H9 (cell line): ENCODE measurements around the gene LAIR1. TPM values are rescaled to one million over a fixed set of nuclear protein-coding genes. Genes with fewer than 3 reads are reported as not detected.

Experiments used
- DNase-seq: peaks from one replicate; pipeline ENCODE4 v3.0.0-alpha.2; 2017
- H2AFZ ChIP-seq: one replicate; pipeline ENCODE4 v1.6.1; 2013; ENCODE audit warnings: mild to moderate bottlenecking, low read length, control low read depth, moderate library complexity
- H2AK5ac ChIP-seq: 2 replicates; pipeline ENCODE4 v1.6.1; 2013; ENCODE audit warnings: low read length, control low read depth, mixed read lengths; ENCODE audit not compliant: insufficient read length
- H2BK120ac ChIP-seq: one replicate; pipeline ENCODE4 v1.6.1; 2013; ENCODE audit warnings: low read depth, mild to moderate bottlenecking, low read length, control low read depth, inconsistent platforms; ENCODE audit not compliant: poor library complexity, severe bottlenecking
- H2BK12ac ChIP-seq: 2 replicates; pipeline ENCODE4 v1.6.1; 2013; ENCODE audit warnings: low read length, control low read depth, mixed read lengths, low read depth; ENCODE audit not compliant: insufficient read length
- H2BK15ac ChIP-seq: 2 replicates; pipeline ENCODE4 v1.6.1; 2013; ENCODE audit warnings: low read depth, low read length, control low read depth
- H2BK20ac ChIP-seq: one replicate; pipeline ENCODE4 v1.6.1; 2013; ENCODE audit warnings: low read depth, mild to moderate bottlenecking, low read length, control low read depth, inconsistent platforms; ENCODE audit not compliant: poor library complexity, severe bottlenecking
- H2BK5ac ChIP-seq: 2 replicates; pipeline ENCODE4 v1.6.1; 2013; ENCODE audit warnings: low read length, control low read depth, mixed read lengths; ENCODE audit not compliant: insufficient read length
- H3K14ac ChIP-seq: 2 replicates; pipeline ENCODE4 v1.6.1; 2013; ENCODE audit warnings: low read length, control low read depth; ENCODE audit not compliant: insufficient read depth
- H3K18ac ChIP-seq: 2 replicates; pipeline ENCODE4 v1.6.1; 2013; ENCODE audit warnings: low read depth, mild to moderate bottlenecking, mixed read lengths, low read length, control low read depth; ENCODE audit not compliant: insufficient read length
- H3K23ac ChIP-seq: 2 replicates; pipeline ENCODE4 v1.6.1; 2013; ENCODE audit warnings: low read length, control low read depth, mixed read lengths, low read depth; ENCODE audit not compliant: insufficient read length
- H3K23me2 ChIP-seq: 2 replicates; pipeline ENCODE4 v1.6.1; 2013; ENCODE audit warnings: low read depth, mild to moderate bottlenecking, mixed read lengths, low read length, control low read depth; ENCODE audit not compliant: insufficient read length, poor library complexity, severe bottlenecking
- H3K27ac ChIP-seq: 2 replicates; pipeline ENCODE4 v1.5.1; 2013; ENCODE audit warnings: low read length, control low read depth, mixed read lengths, low read depth; ENCODE audit not compliant: insufficient read length
- H3K27me3 ChIP-seq: 2 replicates; pipeline ENCODE4 v1.6.1; 2013; ENCODE audit warnings: low read length, control low read depth, inconsistent platforms; ENCODE audit not compliant: insufficient read depth
- H3K4ac ChIP-seq: 2 replicates; pipeline ENCODE4 v1.6.1; 2013; ENCODE audit warnings: low read depth, mild to moderate bottlenecking, control low read depth, inconsistent platforms, low read length, moderate library complexity
- H3K4me1 ChIP-seq: 2 replicates; pipeline ENCODE4 v1.6.1; 2013; ENCODE audit warnings: low read length, control low read depth, inconsistent platforms; ENCODE audit not compliant: insufficient read depth
- H3K4me2 ChIP-seq: 2 replicates; pipeline ENCODE4 v1.6.1; 2013; ENCODE audit warnings: low read length, control low read depth, mixed read lengths; ENCODE audit not compliant: insufficient read length, insufficient read depth
- H3K56ac ChIP-seq: 2 replicates; pipeline ENCODE4 v1.6.1; 2013; ENCODE audit warnings: low read depth, mild to moderate bottlenecking, mixed read lengths, low read length, control low read depth; ENCODE audit not compliant: insufficient read length
- H3K79me1 ChIP-seq: 2 replicates; pipeline ENCODE4 v1.6.1; 2013; ENCODE audit warnings: low read depth, mild to moderate bottlenecking, moderate library complexity, low read length, control low read depth, inconsistent platforms; ENCODE audit not compliant: insufficient read depth, poor library complexity, severe bottlenecking
- H3K79me2 ChIP-seq: 2 replicates; pipeline ENCODE4 v1.6.1; 2013; ENCODE audit warnings: low read length, control low read depth, inconsistent platforms; ENCODE audit not compliant: insufficient read depth
- H3K9ac ChIP-seq: 2 replicates; pipeline ENCODE4 v1.6.1; 2013; ENCODE audit warnings: low read length, control low read depth, mixed read lengths; ENCODE audit not compliant: insufficient read length; ENCODE audit errors: extremely low read depth
- H3K9me3 ChIP-seq: one replicate; pipeline ENCODE4 v1.6.1; 2013; ENCODE audit warnings: low read depth, low read length, inconsistent platforms; ENCODE audit not compliant: control insufficient read depth
- H3T11ph ChIP-seq: one replicate; pipeline ENCODE4 v1.6.1; 2013; ENCODE audit warnings: mild to moderate bottlenecking, low read length, control low read depth, inconsistent platforms
- H4K20me1 ChIP-seq: one replicate; pipeline ENCODE4 v1.6.1; 2013; ENCODE audit not compliant: control insufficient read depth, insufficient read length, insufficient read depth
- H4K5ac ChIP-seq: 2 replicates; pipeline ENCODE4 v1.6.1; 2013; ENCODE audit warnings: low read depth, mild to moderate bottlenecking, mixed read lengths, low read length, control low read depth; ENCODE audit not compliant: insufficient read length
- H4K8ac ChIP-seq: replicated peaks from 2 replicates; pipeline ENCODE4 v1.6.1; 2013; ENCODE audit warnings: low read length, control low read depth, mixed read lengths, low read depth; ENCODE audit not compliant: insufficient read length
- H4K91ac ChIP-seq: 2 replicates; pipeline ENCODE4 v1.6.1; 2013; ENCODE audit warnings: low read depth, mild to moderate bottlenecking, moderate library complexity, mixed read lengths, low read length, control low read depth; ENCODE audit not compliant: insufficient read length
- H3K27ac Mint-ChIP-seq, 3 experiments: 2 replicates in 2 of 3; 3 replicates in 1 of 3; pipeline ENCODE4 v1.8.0; 2020 to 2021; ENCODE audit warnings: mixed read lengths in 3 of 3, mild to moderate bottlenecking in 1 of 3, moderate library complexity in 1 of 3
- H3K27me3 Mint-ChIP-seq: 2 replicates; pipeline ENCODE4 v1.8.0; 2021; ENCODE audit warnings: low read depth, mild to moderate bottlenecking, moderate library complexity, mixed read lengths
- H3K36me3 Mint-ChIP-seq, 3 experiments: 2 replicates in 2 of 3; 3 replicates in 1 of 3; pipeline ENCODE4 v1.8.0; 2020 to 2021; ENCODE audit warnings: low read depth in 3 of 3, mixed read lengths in 3 of 3; ENCODE audit not compliant: insufficient read depth in 1 of 3
- H3K4me1 Mint-ChIP-seq, 2 experiments: 2 replicates each; pipeline ENCODE4 v1.8.0; 2020; ENCODE audit warnings: mixed read lengths in 2 of 2
- H3K4me3 Mint-ChIP-seq, 2 experiments: 2 replicates in 1 of 2; 3 replicates in 1 of 2; pipeline ENCODE4 v1.8.0; 2020 to 2021; ENCODE audit warnings: mild to moderate bottlenecking in 2 of 2, mixed read lengths in 2 of 2, moderate library complexity in 1 of 2
- H3K9me3 Mint-ChIP-seq, 2 experiments: 2 replicates in 1 of 2; 3 replicates in 1 of 2; pipeline ENCODE4 v1.8.0; 2020; ENCODE audit warnings: mild to moderate bottlenecking in 2 of 2, mixed read lengths in 2 of 2, moderate library complexity in 1 of 2
- CTCF ChIP-seq: fragments of 200-600 bp; sonication (generic); conservative IDR thresholded peaks from 3 replicates; pipeline ENCODE4 v1.8.0; 2021; ENCODE audit warnings: antibody characterized with exemption, mild to moderate bottlenecking
- WGBS: extraction: QIAGEN DNeasy Blood & Tissue Kit; methylation state at CpG from one replicate; pipeline ENCODE4 v1.1.7; 2013; ENCODE audit warnings: missing lambda C conversion rate, low lambda C conversion rate, mixed read lengths; ENCODE audit not compliant: insufficient read length; ENCODE audit errors: extremely low coverage; 5-methylcytosine and 5-hydroxymethylcytosine counted together
- total RNA-seq: library from RNA; stranded (reverse); gene quantifications from 2 replicates; pipeline ENCODE4 v1.2.1, GENCODE V29; 2021

LAIR1 gene
- total RNA-seq, 1 experiment from 2014 or later, result not detected

GRCh38 chr19:54302257-54302656 lies 62.5 kb downstream of the LAIR1 start:
- H3K27me3 Mint-ChIP-seq, result peaks cover 78% of the 10 kb centered on the region
- H3K4me3 Mint-ChIP-seq, result no peak overlapping the region

More at GRCh38 chr19:54302257-54302656, 62.5 kb downstream of the LAIR1 start:
- Histone ChIP-seq H2BK5ac (no peak overlapping the region), H3K56ac (no peak overlapping the region), H2BK120ac (no peak overlapping the region), H3K79me1 (no peaks in the 10 kb centered on the region), H3T11ph (no peak overlapping the region), H2BK12ac (no peak overlapping the region), H3K23ac (no peak overlapping the region), H4K20me1 (no peaks in the 10 kb centered on the region), H2BK20ac (no peak overlapping the region), H4K8ac (no peak overlapping the region), H2BK15ac (no peak overlapping the region), H2AK5ac (no peak overlapping the region), H3K4me1 (no peaks in the 10 kb centered on the region), H3K9me3 (no peaks in the 10 kb centered on the region), H3K9ac (no peak overlapping the region), H3K27me3 (no peaks in the 10 kb centered on the region; the same call in 1 of the 2 replicates), H3K79me2 (no peaks in the 10 kb centered on the region), H3K4me2 (no peak overlapping the region), H2AFZ (no peak overlapping the region), H4K5ac (no peak overlapping the region), H3K23me2 (no peaks in the 10 kb centered on the region), H3K4ac (no peak overlapping the region), H3K27ac (no peak overlapping the region), H4K91ac (no peak overlapping the region), H3K18ac (no peak overlapping the region), H3K14ac (no peak overlapping the region)
- no peak for DNase-seq
- TF ChIP-seq CTCF, result no peak
- no peaks in the 10 kb centered on the region for H3K36me3 Mint-ChIP-seq
- WGBS, result no CpG with 5 or more reads among the region's 4 CpGs
- H3K27ac Mint-ChIP-seq, result no peak overlapping the region
- no peaks in the 10 kb centered on the region for H3K4me1 Mint-ChIP-seq
- H3K9me3 Mint-ChIP-seq, result peaks cover 4 to 77% of the 10 kb centered on the region in 2 experiments; a peak in 4 of 5 replicates

Other genes with a start within 250 kb of the LAIR1 start
- 26.6 and 28.2 TPM in 2 replicates for gene TFPT, start 249.3 kb downstream of the LAIR1 start, total RNA-seq
- gene PRPF31, start 249.2 kb downstream of the LAIR1 start, total RNA-seq, result 82.1 and 84.4 TPM in 2 replicates
- 91.2 and 95.0 TPM in 2 replicates for gene CNOT3, start 227.2 kb downstream of the LAIR1 start, total RNA-seq
- gene LENG1, start 205.2 kb downstream of the LAIR1 start, total RNA-seq, result 5.4 and 7.1 TPM in 2 replicates
- 12.2 and 12.7 TPM in 2 replicates for gene TMC4, start 191.8 kb downstream of the LAIR1 start, total RNA-seq
- 100 and 103 TPM in 2 replicates for gene MBOAT7, start 175.4 kb downstream of the LAIR1 start, total RNA-seq
- 28.3 and 29.0 TPM in 2 replicates for gene TSEN34, start 173.6 kb downstream of the LAIR1 start, total RNA-seq
- 1,674 and 1,679 TPM in 2 replicates for gene RPS9, start 164.1 kb downstream of the LAIR1 start, total RNA-seq
- gene LILRB3, start 141.9 kb downstream of the LAIR1 start, total RNA-seq, result not detected in 2 replicates
- not detected in 2 replicates for gene LILRA6, start 122.1 kb downstream of the LAIR1 start, total RNA-seq
- gene LILRB5, start 107.7 kb downstream of the LAIR1 start, total RNA-seq, result 0.09 TPM in 1 of 2 replicates, not detected in the other
- not detected in 2 replicates for gene LILRB2, start 83.8 kb downstream of the LAIR1 start, total RNA-seq
- not detected in 2 replicates for gene LILRA5, start 51.8 kb downstream of the LAIR1 start, total RNA-seq
- gene LILRA4, start 25.8 kb downstream of the LAIR1 start, total RNA-seq, result not detected in 2 replicates
- 43.1 and 47.1 TPM in 2 replicates for gene TTYH1, start 50.5 kb upstream of the LAIR1 start, total RNA-seq
- 133 and 148 TPM in 2 replicates for gene LENG8, start 84.3 kb upstream of the LAIR1 start, total RNA-seq
- gene LENG9, start 98.8 kb upstream of the LAIR1 start, total RNA-seq, result 3.7 and 3.8 TPM in 2 replicates
- 1.6 and 2.9 TPM in 2 replicates for gene CDC42EP5, start 108.4 kb upstream of the LAIR1 start, total RNA-seq
- gene LAIR2, start 137.9 kb upstream of the LAIR1 start, total RNA-seq, result not detected in 2 replicates
- not detected in 2 replicates for gene LILRA2, start 208.9 kb upstream of the LAIR1 start, total RNA-seq
- not detected in 2 replicates for gene LILRA1, start 228.7 kb upstream of the LAIR1 start, total RNA-seq